IgD-negative memory B cell (primary cell): ENCODE results near the gene TPR. TPM values are rescaled to one million over a fixed set of nuclear protein-coding genes. Genes with fewer than 3 reads are reported as not detected.
"Not testable (repeated sequence)": the region's sequence is repeated elsewhere in the genome, so short reads cannot be mapped to it uniquely, and the experiment has no call there.

Source experiments
- H3K27ac Mint-ChIP-seq, 3 donors: one replicate each; pipeline ENCODE4 v1.8.0; 2020 to 2022; ENCODE audit warnings: mild to moderate bottlenecking in 3 of 3, mixed read lengths in 3 of 3, moderate library complexity in 1 of 3
- H3K27me3 Mint-ChIP-seq: one replicate; pipeline ENCODE4 v1.8.0; 2021; ENCODE audit warnings: mixed read lengths
- H3K36me3 Mint-ChIP-seq: one replicate; pipeline ENCODE4 v1.8.0; 2020; ENCODE audit warnings: mild to moderate bottlenecking, mixed read lengths
- H3K4me1 Mint-ChIP-seq, 3 donors: one replicate each; pipeline ENCODE4 v1.8.0; 2020 to 2022; ENCODE audit warnings: mixed read lengths in 3 of 3, mild to moderate bottlenecking in 1 of 3
- H3K4me3 Mint-ChIP-seq, 4 donors: one replicate each; pipeline ENCODE4 v1.8.0; 2020 to 2022; ENCODE audit warnings: mild to moderate bottlenecking in 4 of 4, mixed read lengths in 4 of 4, moderate library complexity in 3 of 4
- H3K9me3 Mint-ChIP-seq, 3 donors: one replicate each; pipeline ENCODE4 v1.8.0; 2020 to 2021; ENCODE audit warnings: mixed read lengths in 3 of 3, mild to moderate bottlenecking in 1 of 3
- polyA plus RNA-seq: library from polyadenylated mRNA; unstranded; fragments of 300-500 nt; fragmentation: Illumina TruSeq; gene quantifications from one replicate; pipeline ENCODE4 v1.2.3, GENCODE V29; 2021

Gene TPR
- 64.2 TPM for polyA plus RNA-seq

GRCh38 chr1:186375152-186375928 is at the start of gene TPR, which contains the start of gene ODR4:
Gene TPR, minus strand, starts transcription at chr1:186375253. Its CDS starts 225 bp downstream, at chr1:186375028.
Gene ODR4, plus strand, starts transcription at chr1:186375838. Its CDS starts 3,948 bp downstream, at chr1:186379786.
- Mint-ChIP-seq H3K4me3 (peak within 1 kb of the TSS; percentile 94 to 99 (median 96)), H3K27me3 (peaks cover 1% of the 10 kb centered on the region), H3K4me1 (peaks cover 17 to 34% (median 21%) of the 10 kb centered on the region in 3 donors), H3K9me3 (no peaks in the 10 kb centered on the region), H3K27ac (peak within 1 kb of the TSS; percentile 92 to 99 (median 98)), H3K36me3 (peaks cover 3% of the 10 kb centered on the region)

- H3K4me3 Mint-ChIP-seq: no peak overlapping the region
- peaks cover 6% of the 10 kb centered on the region for H3K36me3 Mint-ChIP-seq
- peak overlapping the region in 1 of 3 donors; percentile 32 for H3K27ac Mint-ChIP-seq
These were observed 49.5 kb upstream of the TPR start for GRCh38 chr1:186424539-186424938.

DNA sequence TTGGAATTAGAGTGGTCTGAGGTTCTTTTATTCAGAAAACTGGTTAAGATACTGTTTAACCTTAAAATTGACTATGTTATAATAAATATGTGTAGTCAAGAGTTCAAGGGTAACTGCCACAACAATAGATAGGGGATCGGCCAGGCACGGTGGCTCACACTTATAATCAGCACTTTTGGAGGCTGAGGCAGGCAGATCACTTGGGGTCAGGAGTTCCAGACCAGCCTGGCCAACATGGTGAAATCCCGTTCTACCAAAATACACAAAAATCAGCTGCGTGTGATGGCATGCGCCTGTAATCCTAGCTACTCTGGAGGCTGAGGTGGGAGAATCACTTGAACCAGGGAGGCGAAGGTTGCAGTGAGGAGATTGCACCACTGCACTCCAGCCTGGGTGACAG is 46.4 kb upstream of the TPR start:
- H3K27ac Mint-ChIP-seq: no peak overlapping the region
- H3K36me3 Mint-ChIP-seq: peaks cover 5% of the 10 kb centered on the region
- no peak overlapping the region for H3K4me3 Mint-ChIP-seq
- no peaks in the 10 kb centered on the region for H3K9me3 Mint-ChIP-seq
- no peaks in the 10 kb centered on the region for H3K27me3 Mint-ChIP-seq
- peaks cover 0 to 3% (median 0%) of the 10 kb centered on the region in 3 donors for H3K4me1 Mint-ChIP-seq

More at GRCh38 chr1:186424539-186424938, 49.5 kb upstream of the TPR start:
- H3K4me1 Mint-ChIP-seq: peaks cover 0 to 3% (median 0%) of the 10 kb centered on the region in 3 donors
- H3K27me3 Mint-ChIP-seq: no peaks in the 10 kb centered on the region
- H3K9me3 Mint-ChIP-seq: peaks cover 0 to 3% (median 0%) of the 10 kb centered on the region in 3 donors

DNA sequence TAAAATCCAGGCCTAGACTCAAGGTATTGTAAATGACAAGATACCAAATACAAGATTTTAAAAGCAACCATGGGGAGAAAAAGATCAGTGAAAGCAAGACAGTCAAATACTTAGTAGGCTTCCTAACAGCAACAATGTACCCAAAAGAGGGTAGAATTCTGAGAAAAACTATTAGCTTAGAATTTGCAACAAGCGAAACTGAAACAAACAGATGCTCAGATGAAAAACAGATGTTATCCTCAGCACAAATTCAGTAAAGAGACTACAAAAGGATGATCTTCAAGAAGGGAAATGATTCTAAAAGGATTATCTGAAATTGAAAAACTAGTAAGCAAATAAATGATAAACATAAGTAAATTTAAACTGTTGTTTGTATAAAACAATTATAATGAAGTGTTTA is 45.9 kb upstream of the TPR start:
- Mint-ChIP-seq H3K9me3 (no peaks in the 10 kb centered on the region), H3K27ac (peak overlapping the region in 2 of 3 donors; percentile 35 to 69), H3K4me3 (no peak overlapping the region), H3K36me3 (peaks cover 5% of the 10 kb centered on the region), H3K4me1 (peaks cover 0 to 3% (median 0%) of the 10 kb centered on the region in 3 donors), H3K27me3 (no peaks in the 10 kb centered on the region)

- Mint-ChIP-seq H3K27ac (peak overlapping the region in 2 of 3 donors; percentile 42 to 69), H3K9me3 (no peaks in the 10 kb centered on the region), H3K4me3 (no peak overlapping the region)
These were observed 45.3 kb upstream of the TPR start for GRCh38 chr1:186420311-186420710.

GRCh38 chr1:186418503-186418902 is 43.5 kb upstream of the TPR start:
- peaks cover 3% of the 10 kb centered on the region for H3K36me3 Mint-ChIP-seq
- H3K27ac Mint-ChIP-seq: no peak overlapping the region
- no peaks in the 10 kb centered on the region for H3K27me3 Mint-ChIP-seq
- H3K9me3 Mint-ChIP-seq: no peaks in the 10 kb centered on the region
- H3K4me3 Mint-ChIP-seq: no peak overlapping the region
- H3K4me1 Mint-ChIP-seq: peaks cover 0 to 3% (median 0%) of the 10 kb centered on the region in 3 donors

More at GRCh38 chr1:186420311-186420710, 45.3 kb upstream of the TPR start:
- Mint-ChIP-seq H3K36me3 (peaks cover 5% of the 10 kb centered on the region), H3K27me3 (no peaks in the 10 kb centered on the region), H3K4me1 (peaks cover 0 to 3% (median 0%) of the 10 kb centered on the region in 3 donors)

DNA sequence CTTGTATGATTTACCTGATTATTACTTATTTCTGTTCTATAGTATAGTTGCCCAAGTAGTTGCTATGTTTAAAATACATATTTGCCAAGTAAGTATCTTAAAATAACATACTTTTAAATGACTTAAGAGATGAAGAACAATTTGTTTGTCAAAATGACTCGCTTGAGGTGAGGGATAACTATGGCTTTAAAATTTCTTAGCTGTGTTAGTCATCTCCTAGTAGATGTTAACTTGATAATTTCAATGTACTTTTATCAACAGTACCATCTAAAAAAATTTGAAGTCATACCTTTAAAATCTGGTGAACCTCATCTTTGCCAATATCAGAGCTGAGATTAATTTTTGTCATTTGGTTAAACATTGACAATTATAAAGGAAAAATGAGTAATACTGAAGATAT is 38.3 kb upstream of the TPR start:
- Mint-ChIP-seq H3K27me3 (no peaks in the 10 kb centered on the region), H3K4me3 (no peak overlapping the region), H3K9me3 (no peaks in the 10 kb centered on the region), H3K4me1 (no peaks in the 10 kb centered on the region), H3K27ac (no peak overlapping the region), H3K36me3 (no peaks in the 10 kb centered on the region)

- H3K36me3 Mint-ChIP-seq: peaks cover 10% of the 10 kb centered on the region
- peak overlapping the region in 2 of 4 donors; percentile 12 to 37 for H3K4me3 Mint-ChIP-seq
- no peak overlapping the region for H3K27ac Mint-ChIP-seq
- H3K4me1 Mint-ChIP-seq: peaks cover 0 to 5% (median 1%) of the 10 kb centered on the region in 3 donors
- H3K27me3 Mint-ChIP-seq: no peaks in the 10 kb centered on the region
- H3K9me3 Mint-ChIP-seq: no peaks in the 10 kb centered on the region
These were observed 34.0 kb upstream of the TPR start for GRCh38 chr1:186409091-186409490.

GRCh38 chr1:186404454-186405051 is 29.5 kb upstream of the TPR start:
- H3K27ac Mint-ChIP-seq: no peak overlapping the region
- no peaks in the 10 kb centered on the region for H3K9me3 Mint-ChIP-seq
- H3K4me1 Mint-ChIP-seq: peaks cover 0 to 5% (median 1%) of the 10 kb centered on the region in 3 donors
- peaks cover 11% of the 10 kb centered on the region for H3K36me3 Mint-ChIP-seq
- no peaks in the 10 kb centered on the region for H3K27me3 Mint-ChIP-seq
- H3K4me3 Mint-ChIP-seq: no peak overlapping the region

GRCh38 chr1:186403632-186404031 is 28.6 kb upstream of the TPR start:
- H3K36me3 Mint-ChIP-seq: peaks cover 11% of the 10 kb centered on the region
- no peak overlapping the region for H3K4me3 Mint-ChIP-seq
- no peaks in the 10 kb centered on the region for H3K9me3 Mint-ChIP-seq
- no peaks in the 10 kb centered on the region for H3K27me3 Mint-ChIP-seq
- peaks cover 0 to 5% (median 1%) of the 10 kb centered on the region in 3 donors for H3K4me1 Mint-ChIP-seq
- no peak overlapping the region for H3K27ac Mint-ChIP-seq

- not testable (repeated sequence) for H3K4me3 Mint-ChIP-seq, H3K9me3 Mint-ChIP-seq, H3K4me1 Mint-ChIP-seq, H3K36me3 Mint-ChIP-seq, H3K27ac Mint-ChIP-seq, H3K27me3 Mint-ChIP-seq
These were observed 26.4 kb upstream of the TPR start for GRCh38 chr1:186401446-186401845.

DNA sequence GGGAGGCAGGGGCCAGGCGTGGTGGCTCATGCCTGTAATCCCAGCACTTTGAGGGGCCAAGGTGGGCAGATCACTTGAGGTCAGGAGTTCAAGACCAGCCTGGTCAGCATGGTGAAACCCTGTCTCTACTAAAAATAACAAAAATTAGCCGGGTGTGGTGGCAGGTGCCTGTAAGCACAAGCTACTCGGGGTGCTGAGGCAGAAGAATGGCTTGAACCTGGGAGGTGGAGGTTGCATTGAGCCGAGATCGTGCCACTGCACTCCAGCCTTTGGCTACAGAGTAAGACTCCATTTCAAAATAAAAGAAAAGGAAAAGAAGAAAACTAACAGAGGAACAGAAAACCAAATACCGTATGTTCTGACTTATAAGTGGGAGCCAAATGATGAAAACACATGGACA is 17.7 kb upstream of the TPR start:
- H3K27me3 Mint-ChIP-seq, H3K4me1 Mint-ChIP-seq, H3K4me3 Mint-ChIP-seq, H3K9me3 Mint-ChIP-seq, H3K36me3 Mint-ChIP-seq, H3K27ac Mint-ChIP-seq: not testable (repeated sequence)

- Mint-ChIP-seq H3K27ac (no peak overlapping the region), H3K27me3 (no peaks in the 10 kb centered on the region), H3K9me3 (no peaks in the 10 kb centered on the region), H3K4me3 (no peak overlapping the region), H3K4me1 (no peaks in the 10 kb centered on the region), H3K36me3 (peaks cover 5% of the 10 kb centered on the region)
These were observed 16.8 kb upstream of the TPR start for GRCh38 chr1:186391841-186392240.

DNA sequence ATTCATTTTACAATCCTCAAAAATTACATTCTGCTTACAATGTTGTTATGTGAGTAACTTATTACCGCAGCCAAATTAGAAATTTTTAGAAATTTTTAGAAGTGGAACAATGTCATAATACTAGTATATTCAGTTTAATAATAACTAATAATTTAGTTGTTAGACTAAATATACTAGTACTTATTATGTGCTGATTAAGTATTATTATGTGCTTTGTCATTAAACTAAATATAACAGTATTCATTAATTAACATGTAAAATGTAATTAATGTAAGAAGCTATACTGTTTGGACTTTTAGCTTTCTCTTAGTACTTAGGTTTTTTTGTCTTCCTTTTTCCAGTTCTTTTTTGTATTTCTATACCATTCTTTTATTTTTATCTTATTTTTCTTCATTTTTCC is 15.9 kb upstream of the TPR start:
- Mint-ChIP-seq H3K4me1 (no peaks in the 10 kb centered on the region), H3K36me3 (peaks cover 4% of the 10 kb centered on the region), H3K27ac (no peak overlapping the region), H3K4me3 (no peak overlapping the region), H3K27me3 (no peaks in the 10 kb centered on the region), H3K9me3 (no peaks in the 10 kb centered on the region)

DNA sequence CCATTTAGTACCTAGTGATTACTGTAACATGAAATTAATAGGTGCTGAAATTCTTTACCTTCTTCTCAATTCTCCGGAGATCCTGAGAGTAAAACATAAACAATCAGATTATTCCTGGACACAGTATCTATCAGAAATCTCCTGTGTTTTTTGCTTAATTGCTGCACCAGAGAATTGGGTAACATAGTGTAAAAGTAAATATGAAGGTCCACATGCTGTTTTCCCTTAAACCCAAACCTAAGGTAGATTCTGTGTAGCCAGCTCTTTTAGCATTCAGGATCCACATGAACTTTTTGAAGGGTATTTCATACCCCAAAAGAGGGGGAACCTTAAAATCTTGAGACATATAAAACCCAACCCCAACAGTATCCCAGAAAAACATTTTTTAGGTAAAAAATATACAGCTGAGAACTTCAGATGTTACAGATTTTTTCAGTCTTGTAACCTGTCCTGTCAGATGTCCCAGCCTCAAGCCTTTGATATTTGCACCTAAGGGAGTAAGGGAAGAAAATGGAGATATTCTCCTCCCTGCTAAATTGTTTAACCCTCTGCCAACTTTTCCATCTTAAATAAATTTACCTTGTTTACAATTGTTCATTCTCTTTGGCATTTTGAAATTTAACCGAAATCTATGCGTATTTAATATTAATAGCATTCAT is 11.8 kb upstream of the TPR start:
- no peaks in the 10 kb centered on the region for H3K27me3 Mint-ChIP-seq
- H3K36me3 Mint-ChIP-seq: peaks cover 6% of the 10 kb centered on the region
- no peak overlapping the region for H3K27ac Mint-ChIP-seq
- no peaks in the 10 kb centered on the region for H3K4me1 Mint-ChIP-seq
- H3K4me3 Mint-ChIP-seq: no peak overlapping the region
- H3K9me3 Mint-ChIP-seq: no peaks in the 10 kb centered on the region
